B cell (primary cell): ENCODE results near the gene TBKBP1. TPM values are rescaled to one million over a fixed set of nuclear protein-coding genes. Genes with fewer than 3 reads are reported as not detected.
A peak's percentile ranks its signal among the peaks of the same experiment; 100 is the strongest.

Experiments used
- ATAC-seq: fragments of 200-7000 bp; cut with Tn5 transposase; one replicate; pipeline ENCODE4 v1.10.0; 2021; ENCODE audit warnings: low read depth, mild to moderate bottlenecking, moderate number of reproducible peaks, moderate library complexity
- CTCF ChIA-PET: fragments of 350-600 bp; sonication (Branson Sonifier 250); formaldehyde crosslinking; loops from one replicate; lab custom pipeline; 2021; ENCODE audit warnings: antibody characterized with exemption, inconsistent platforms; lab: Charles Lee
- POLR2A ChIA-PET: fragments of 350-600 bp; sonication (Branson Sonifier 250); formaldehyde crosslinking; loops from one replicate; lab custom pipeline; 2021; ENCODE audit warnings: antibody characterized with exemption; lab: Charles Lee
- DNase-seq: peaks from one replicate; pipeline ENCODE4 v3.0.0; 2013
- H2AFZ ChIP-seq: 2 replicates; pipeline ENCODE4 v1.6.1; 2012; ENCODE audit warnings: mild to moderate bottlenecking, low read depth, low read length; ENCODE audit not compliant: insufficient read depth, poor library complexity, severe bottlenecking
- H3K27ac ChIP-seq, 2 donors: 1 replicate in 1 of 2; 2 replicates in 1 of 2; pipeline ENCODE4 v1.5.1; 2012 to 2013; ENCODE audit warnings: low read length in 2 of 2, mild to moderate bottlenecking in 2 of 2, moderate library complexity in 1 of 2
- H3K27me3 ChIP-seq, 4 experiments: fragments of 200-600 bp in 1 of 4; sonication (generic) in 1 of 4; replicated peaks in 1 of 4; 1 replicate in 2 of 4; 2 replicates in 2 of 4; pipeline versions ENCODE4 v1.6.1 to v1.7.0; 2013 to 2016; ENCODE audit warnings: low read length in 3 of 4, mild to moderate bottlenecking in 2 of 4, mixed read lengths in 1 of 4, moderate library complexity in 1 of 4; ENCODE audit not compliant: insufficient read depth in 4 of 4, control insufficient read depth in 3 of 4; ENCODE audit errors: control extremely low read depth in 1 of 4
- H3K36me3 ChIP-seq, 2 experiments: replicated peaks in 1 of 2; 1 replicate in 1 of 2; 2 replicates in 1 of 2; pipeline versions ENCODE4 v1.6.1 to v1.7.1; 2013; ENCODE audit warnings: low read length in 1 of 2; ENCODE audit not compliant: insufficient read depth in 2 of 2, control insufficient read depth in 1 of 2; ENCODE audit errors: control extremely low read depth in 1 of 2, extremely low read depth in 1 of 2
- H3K4me1 ChIP-seq, 2 donors: fragments of 200-600 bp in 1 of 2; sonication (generic) in 1 of 2; 1 replicate in 1 of 2; 2 replicates in 1 of 2; pipeline versions ENCODE4 v1.5.1 to v1.6.1; 2013 to 2017; ENCODE audit warnings: low read length in 2 of 2; ENCODE audit not compliant: control insufficient read depth in 2 of 2, insufficient read depth in 2 of 2
- H3K4me2 ChIP-seq: replicated peaks from 2 replicates; pipeline ENCODE3; 2012; ENCODE audit warnings: mild to moderate bottlenecking, low read depth, low read length; ENCODE audit not compliant: poor library complexity, severe bottlenecking
- H3K4me3 ChIP-seq, 5 experiments: fragments of 200-600 bp in 1 of 5; sonication (generic) in 1 of 5; 1 replicate in 3 of 5; 2 replicates in 2 of 5; pipeline versions ENCODE4 v1.5.1 to v1.7.0; 2011 to 2016; ENCODE audit warnings: low read length in 4 of 5, mild to moderate bottlenecking in 4 of 5, low read depth in 2 of 5, control low read depth in 1 of 5, moderate library complexity in 1 of 5; ENCODE audit not compliant: insufficient read depth in 1 of 5; ENCODE audit errors: control extremely low read depth in 1 of 5, extremely low read depth in 1 of 5
- H3K79me2 ChIP-seq: fragments of 200-600 bp; sonication (generic); one replicate; pipeline ENCODE4 v1.6.0; 2016; ENCODE audit warnings: low read length; ENCODE audit not compliant: control insufficient read depth, insufficient read depth
- H3K9ac ChIP-seq: fragments of 200-600 bp; sonication (generic); 2 replicates; pipeline ENCODE4 v1.6.1; 2017; ENCODE audit warnings: mild to moderate bottlenecking, low read length, moderate library complexity
- H3K9me3 ChIP-seq, 3 donors: one replicate each; pipeline versions ENCODE4 v1.6.1 to v1.7.1; 2013; ENCODE audit warnings: low read length in 2 of 3; ENCODE audit not compliant: control insufficient read depth in 2 of 3, insufficient read depth in 1 of 3; ENCODE audit errors: control extremely low read depth in 1 of 3
- H4K20me1 ChIP-seq: 2 replicates; pipeline ENCODE4 v1.6.0; 2012; ENCODE audit warnings: mild to moderate bottlenecking, low read length; ENCODE audit not compliant: insufficient read depth, control insufficient read depth, poor library complexity, severe bottlenecking
- H3K27ac Mint-ChIP-seq: one replicate; pipeline ENCODE4 v1.8.0; 2021; ENCODE audit warnings: mixed read lengths
- H3K27me3 Mint-ChIP-seq: one replicate; pipeline ENCODE4 v1.8.0; 2021; ENCODE audit warnings: mixed read lengths
- H3K4me1 Mint-ChIP-seq: one replicate; pipeline ENCODE4 v1.8.0; 2021; ENCODE audit warnings: mixed read lengths
- H3K4me3 Mint-ChIP-seq: one replicate; pipeline ENCODE4 v1.8.0; 2021; ENCODE audit warnings: mixed read lengths
- H3K9me3 Mint-ChIP-seq: one replicate; pipeline ENCODE4 v1.8.0; 2022; ENCODE audit warnings: mixed read lengths; ENCODE audit not compliant: insufficient read depth
- EZH2 ChIP-seq: IDR thresholded peaks from 2 replicates; pipeline ENCODE4 v1.6.1; 2012; ENCODE audit warnings: borderline replicate concordance, low read depth, mild to moderate bottlenecking, moderate library complexity, low read length; ENCODE audit not compliant: insufficient read depth, poor library complexity, severe bottlenecking
- WGBS: methylation state at CpG from one replicate; pipeline ENCODE4 v1.1.5; 2013; ENCODE audit warnings: missing lambda C conversion rate; ENCODE audit not compliant: insufficient coverage; 5-methylcytosine and 5-hydroxymethylcytosine counted together
- intact Hi-C: fragments of 100-400 bp; cut with micrococcal nuclease; formaldehyde crosslinking; loops from one replicate; pipeline ENCODE4 v1.10.0; 2022
- polyA plus RNA-seq: library from polyadenylated mRNA; depleted of rRNA; stranded (reverse); fragments of >200 nt; gene quantifications from 2 replicates; pipeline ENCODE4 v1.2.3, GENCODE V29; 2012
- total RNA-seq, 2 donors: library from RNA; stranded (reverse); fragments of 120-200 nt in 1 of 2; gene quantifications; 1 replicate in 1 of 2; 2 replicates in 1 of 2; pipeline versions ENCODE4 v1.2.3 to v1.2.4, GENCODE V29; 2013 to 2022
- TF ChIP-seq, protein P1 (sequence below): fragments of 200-600 bp; IDR thresholded peaks from one replicate; pipeline ENCODE4 v1.8.0; 2022; ENCODE audit warnings: antibody characterized with exemption, mild to moderate bottlenecking

TBKBP1 gene
- total and polyA plus RNA-seq, 2 donors (not counting 1 experiment from before 2014, with no cell fraction given) = 6.6 to 8.4 TPM

GRCh38 chr17:47664624-47664941 is 29.4 kb upstream of the TBKBP1 start:
- Mint-ChIP-seq H3K9me3 (no peaks in the 10 kb centered on the region), H3K27ac (peak overlapping the region; percentile 87), H3K4me1 (peaks cover 31% of the 10 kb centered on the region), H3K4me3 (peak overlapping the region; percentile 82), H3K27me3 (no peaks in the 10 kb centered on the region)
- Histone ChIP-seq H2AFZ (no peak overlapping the region), H3K9ac (no peak overlapping the region), H3K79me2 (peaks cover 66% of the 10 kb centered on the region), H3K36me3 (peaks cover 22 to 73% of the 10 kb centered on the region in 2 experiments), H3K9me3 (no peaks in the 10 kb centered on the region), H3K4me3 (no peak overlapping the region), H3K4me1 (peaks cover 26 to 36% of the 10 kb centered on the region in 2 donors), H3K4me2 (peak overlapping the region; percentile 69), H3K27me3 (no peaks in the 10 kb centered on the region), H4K20me1 (peaks cover 8% of the 10 kb centered on the region), H3K27ac (no peak overlapping the region)
- TF ChIP-seq, protein P1, sequence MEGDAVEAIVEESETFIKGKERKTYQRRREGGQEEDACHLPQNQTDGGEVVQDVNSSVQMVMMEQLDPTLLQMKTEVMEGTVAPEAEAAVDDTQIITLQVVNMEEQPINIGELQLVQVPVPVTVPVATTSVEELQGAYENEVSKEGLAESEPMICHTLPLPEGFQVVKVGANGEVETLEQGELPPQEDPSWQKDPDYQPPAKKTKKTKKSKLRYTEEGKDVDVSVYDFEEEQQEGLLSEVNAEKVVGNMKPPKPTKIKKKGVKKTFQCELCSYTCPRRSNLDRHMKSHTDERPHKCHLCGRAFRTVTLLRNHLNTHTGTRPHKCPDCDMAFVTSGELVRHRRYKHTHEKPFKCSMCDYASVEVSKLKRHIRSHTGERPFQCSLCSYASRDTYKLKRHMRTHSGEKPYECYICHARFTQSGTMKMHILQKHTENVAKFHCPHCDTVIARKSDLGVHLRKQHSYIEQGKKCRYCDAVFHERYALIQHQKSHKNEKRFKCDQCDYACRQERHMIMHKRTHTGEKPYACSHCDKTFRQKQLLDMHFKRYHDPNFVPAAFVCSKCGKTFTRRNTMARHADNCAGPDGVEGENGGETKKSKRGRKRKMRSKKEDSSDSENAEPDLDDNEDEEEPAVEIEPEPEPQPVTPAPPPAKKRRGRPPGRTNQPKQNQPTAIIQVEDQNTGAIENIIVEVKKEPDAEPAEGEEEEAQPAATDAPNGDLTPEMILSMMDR = peak; percentile 62
- no peak for TF ChIP-seq EZH2
- ATAC-seq = no peak
- no peak for DNase-seq
- intact Hi-C loops = loop anchor here (1.0 to 2.0 kb wide), 5 partner anchors 15 to 138 kb away; partner anchors contain the start of gene KPNB1
- CTCF ChIA-PET = interaction anchor here (0.6 to 6.3 kb wide), 24 partner anchors 8 to 735 kb away, joined by 3 to 108 read pairs (median 6); partner anchors contain the start of genes KPNB1, SCRN2 and TBX21
- POLR2A ChIA-PET = interaction anchor here (1.1 to 3.4 kb wide), 2 partner anchors 15 to 36 kb away, joined by 3 to 39 read pairs; partner anchors contain the start of gene KPNB1

DNA sequence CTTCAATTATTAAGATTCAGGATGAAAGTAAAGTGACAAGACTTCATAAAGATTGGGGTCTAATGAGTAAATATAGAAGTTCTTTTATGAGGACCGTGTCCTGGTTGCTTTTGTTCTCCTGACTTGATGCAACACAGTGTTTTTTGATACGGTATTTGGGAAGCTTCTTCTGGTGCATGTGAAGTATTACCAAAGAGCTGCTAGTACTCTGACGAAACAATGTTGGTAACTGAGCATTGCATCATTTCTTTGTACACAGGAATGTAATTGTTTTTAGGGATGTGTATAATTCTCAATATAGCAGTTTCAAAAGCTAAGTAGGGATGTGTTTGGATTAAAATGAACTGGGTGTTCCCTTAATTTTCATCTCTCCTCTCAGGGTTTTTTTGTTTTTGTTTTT is 28.3 kb upstream of the TBKBP1 start:
- WGBS = 100% methylated on average over 2 of the region's 3 CpGs

More for the DNA sequence above, 28.3 kb upstream of the TBKBP1 start:
- Histone ChIP-seq H2AFZ (no peak overlapping the region), H3K36me3 (peaks cover 27 to 83% of the 10 kb centered on the region in 2 experiments), H3K4me1 (peaks cover 30 to 35% of the 10 kb centered on the region in 2 donors), H3K4me3 (no peak overlapping the region), H3K4me2 (no peak overlapping the region), H3K79me2 (peaks cover 66% of the 10 kb centered on the region), H3K9me3 (no peaks in the 10 kb centered on the region), H3K27ac (no peak overlapping the region), H3K9ac (no peak overlapping the region), H3K27me3 (no peaks in the 10 kb centered on the region), H4K20me1 (peaks cover 19% of the 10 kb centered on the region)
- H3K4me1 Mint-ChIP-seq = peaks cover 32% of the 10 kb centered on the region
- no peak for TF ChIP-seq EZH2
- TF ChIP-seq, protein P1 = no peak
- DNase-seq = no peak
- H3K4me3 Mint-ChIP-seq = no peak overlapping the region
- ATAC-seq = no peak
- POLR2A ChIA-PET = no interaction called here
- H3K27me3 Mint-ChIP-seq = no peaks in the 10 kb centered on the region
- no peak overlapping the region for H3K27ac Mint-ChIP-seq
- intact Hi-C loops = loop anchor here (2.0 kb wide), 1 partner anchor 33 kb away; no protein-coding TSS in a partner anchor
- no peaks in the 10 kb centered on the region for H3K9me3 Mint-ChIP-seq
- CTCF ChIA-PET = interaction anchor here (0.8 to 6.3 kb wide), 17 partner anchors 9 to 562 kb away, joined by 3 to 108 read pairs (median 7); partner anchors contain the start of genes KPNB1, SCRN2 and TBX21
